ENCODE measurements around the gene SYNJ2. TPM values are rescaled to one million over a fixed set of nuclear protein-coding genes. Genes with fewer than 3 reads are reported as not detected.

Gene SYNJ2
- total and polyA plus RNA-seq, 2 of the 4 experiments (the other 2 are of a cell fraction): 40.8 to 45.2 TPM

DNA sequence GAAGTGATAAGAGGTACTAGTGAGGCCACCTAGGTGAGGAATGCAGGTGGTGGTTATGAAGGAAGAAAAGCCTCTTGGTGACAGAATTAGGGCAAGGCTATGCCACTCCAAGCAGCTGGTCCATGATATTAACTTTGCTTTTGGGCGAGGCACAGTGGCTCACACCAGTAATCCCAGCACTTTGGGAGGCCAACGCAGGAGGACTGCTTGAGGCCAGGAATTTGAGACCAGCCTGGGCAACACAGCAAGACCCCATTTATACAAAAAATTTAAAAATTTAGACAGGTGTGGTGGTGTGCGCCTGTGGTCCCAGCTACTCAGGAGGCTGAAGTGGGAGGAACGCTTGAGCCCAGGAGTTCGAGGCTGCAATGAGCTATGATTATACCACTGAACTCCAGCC lies 130.3 kb downstream of the SYNJ2 start:
- no peak overlapping the region for H4K5ac ChIP-seq (ENCODE audit: low read depth, low read length)
- no peak overlapping the region for H3K9ac ChIP-seq (ENCODE audit: low read depth, low read length)
- no peaks in the 10 kb centered on the region for H3K4me1 ChIP-seq (ENCODE audit: control insufficient read depth, insufficient read depth, low read length)
- ATAC-seq (ENCODE audit: low read depth) (no peak), DNase-seq (no peak)
- H3K27ac ChIP-seq (ENCODE audit: insufficient read depth, low read length): no peak overlapping the region
- BruUV-seq (replicated peaks): no TSS peak
- H4K8ac ChIP-seq (ENCODE audit: low read depth in 2 of 2, low read length in 2 of 2): no peak overlapping the region
- TF ChIP-seq RCOR1 (IDR thresholded peaks at IDR 0.05; ENCODE audit: insufficient replicate concordance, low read length) (no peak), BHLHE40 (IDR thresholded peaks at IDR 0.05; ENCODE audit: low read depth, low read length) (no peak)
- CTCF ChIA-PET: interaction anchor here (0.6 kb wide), 1 partner anchor 73 kb away, joined by 3 read pairs; no protein-coding TSS in a partner anchor
- no peak overlapping the region for H2BK5ac ChIP-seq (ENCODE audit: low read depth, low read length, poor library complexity, severe bottlenecking)
- H3K4me2 ChIP-seq (ENCODE audit: low read depth, low read length): no peak overlapping the region
- no peaks in the 10 kb centered on the region for H3K79me1 ChIP-seq (ENCODE audit: low read depth in 1 of 2, low read length in 2 of 2)
- H3K18ac ChIP-seq (ENCODE audit: low read depth, low read length): no peak overlapping the region
- no peak overlapping the region for H2AK9ac ChIP-seq (replicated peaks; ENCODE audit: low read depth, low read length, poor library complexity)
- WGBS, 2 experiments (ENCODE audit: extremely low coverage in 2 of 2, insufficient read length in 1 of 2): 88% methylated on average over 1 of the region's 5 CpGs; no CpG with 5 or more reads in 1 of the 2 experiments
- in situ Hi-C loops (cut with MboI; ENCODE audit: low sequenced_read_pairs) (no loop called here), dilution Hi-C loops (cut with HindIII; ENCODE audit: low sequenced_read_pairs, unreplicated experiment) (no loop called here), intact Hi-C loops (cut with micrococcal nuclease) (no loop called here)
- H3K36me3 ChIP-seq (ENCODE audit: control insufficient read depth, insufficient read depth, low read length): peaks cover 17% of the 10 kb centered on the region
- no peak overlapping the region for H3K56ac ChIP-seq (ENCODE audit: extremely low read depth, insufficient read depth, low read length)
- no peak overlapping the region for H3K4me3 ChIP-seq (ENCODE audit: insufficient read depth, low read depth, low read length)
- no peak overlapping the region for H2AK5ac ChIP-seq (ENCODE audit: low read depth, low read length)
- H2BK120ac ChIP-seq (ENCODE audit: low read depth, low read length): no peak overlapping the region
- no peak overlapping the region for H2BK20ac ChIP-seq (ENCODE audit: low read depth, low read length)
- H3K27me3 ChIP-seq (ENCODE audit: control insufficient read depth, insufficient read depth, low read length): no peaks in the 10 kb centered on the region
- no peak overlapping the region for H3K14ac ChIP-seq (replicated peaks; ENCODE audit: low read depth, low read length)
- H2BK15ac ChIP-seq (ENCODE audit: low read depth, low read length): no peak overlapping the region
- H3K4ac ChIP-seq (ENCODE audit: low read depth, low read length): no peak overlapping the region
- no peaks in the 10 kb centered on the region for H4K20me1 ChIP-seq (ENCODE audit: insufficient read depth, low read length)
- H4K91ac ChIP-seq (ENCODE audit: insufficient read depth, low read depth, low read length): no peak overlapping the region
- H2AFZ ChIP-seq (replicated peaks; ENCODE audit: low read length, poor library complexity): no peak overlapping the region
- POLR2A ChIA-PET (ENCODE audit: unreplicated experiment): no interaction called here
- no peaks in the 10 kb centered on the region for H3K9me1 ChIP-seq (ENCODE audit: insufficient read depth, low read length)
- no peaks in the 10 kb centered on the region for H3K9me3 ChIP-seq (ENCODE audit: control insufficient read depth, insufficient read depth, low read length)
- H3K23ac ChIP-seq (ENCODE audit: low read depth, low read length): no peak overlapping the region
